NOMO-1 (cell line): ENCODE data around the gene CATSPERE.
"Not testable (repeated sequence)": the region's sequence is repeated elsewhere in the genome, so short reads cannot be mapped to it uniquely, and the experiment has no call there.

Source experiments
- DNase-seq, 2 experiments: peaks; one replicate each; lab custom pipeline; 2025; ENCODE audit not compliant: unreplicated experiment in 2 of 2; lab: John Stamatoyannopoulos, UW

Gene CATSPERE

GRCh38 chr1:244447552-244447951 lies 13.5 kb upstream of the CATSPERE start:
- DNase-seq = no peak

GRCh38 chr1:244448279-244449036 lies 12.6 kb upstream of the CATSPERE start:
- no peak for DNase-seq

DNA sequence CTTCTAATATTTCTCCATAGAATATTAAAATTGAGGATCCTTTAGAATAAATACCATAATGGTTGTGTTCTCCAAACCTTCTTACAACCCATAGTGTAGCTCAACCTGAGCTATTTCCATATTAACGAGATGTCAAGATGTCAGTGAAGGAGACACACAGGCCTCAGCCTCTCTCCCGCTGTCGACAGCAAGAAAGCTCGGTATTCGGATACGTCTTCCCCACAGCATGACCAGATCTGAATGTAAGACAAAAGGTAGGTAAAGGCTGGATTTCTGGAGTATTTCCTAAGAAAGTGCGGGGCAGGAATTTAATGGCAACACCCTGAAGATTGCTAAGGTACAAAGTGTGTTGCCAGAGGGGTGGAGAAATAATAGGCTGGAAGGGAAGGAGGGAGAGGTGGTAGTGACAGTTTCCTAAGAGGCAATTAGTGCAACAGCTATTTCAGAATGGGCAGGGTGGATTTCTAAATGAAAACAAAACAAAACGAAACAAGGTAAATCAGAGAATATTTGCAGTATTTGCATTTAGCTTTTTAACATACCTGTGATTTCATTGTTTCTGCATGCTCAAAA lies 11.1 kb upstream of the CATSPERE start:
- no peak for DNase-seq

GRCh38 chr1:244450597-244451538 lies 10.2 kb upstream of the CATSPERE start:
- peak; percentile 40 to 74 for DNase-seq

GRCh38 chr1:244451539-244451950 lies 9.5 kb upstream of the CATSPERE start, which contains the start of gene ADSS2:
ADSS2 (minus strand) TSS chr1:244451909; CDS start chr1:244451817, 92 bp downstream.
- DNase-seq = no peak

DNA sequence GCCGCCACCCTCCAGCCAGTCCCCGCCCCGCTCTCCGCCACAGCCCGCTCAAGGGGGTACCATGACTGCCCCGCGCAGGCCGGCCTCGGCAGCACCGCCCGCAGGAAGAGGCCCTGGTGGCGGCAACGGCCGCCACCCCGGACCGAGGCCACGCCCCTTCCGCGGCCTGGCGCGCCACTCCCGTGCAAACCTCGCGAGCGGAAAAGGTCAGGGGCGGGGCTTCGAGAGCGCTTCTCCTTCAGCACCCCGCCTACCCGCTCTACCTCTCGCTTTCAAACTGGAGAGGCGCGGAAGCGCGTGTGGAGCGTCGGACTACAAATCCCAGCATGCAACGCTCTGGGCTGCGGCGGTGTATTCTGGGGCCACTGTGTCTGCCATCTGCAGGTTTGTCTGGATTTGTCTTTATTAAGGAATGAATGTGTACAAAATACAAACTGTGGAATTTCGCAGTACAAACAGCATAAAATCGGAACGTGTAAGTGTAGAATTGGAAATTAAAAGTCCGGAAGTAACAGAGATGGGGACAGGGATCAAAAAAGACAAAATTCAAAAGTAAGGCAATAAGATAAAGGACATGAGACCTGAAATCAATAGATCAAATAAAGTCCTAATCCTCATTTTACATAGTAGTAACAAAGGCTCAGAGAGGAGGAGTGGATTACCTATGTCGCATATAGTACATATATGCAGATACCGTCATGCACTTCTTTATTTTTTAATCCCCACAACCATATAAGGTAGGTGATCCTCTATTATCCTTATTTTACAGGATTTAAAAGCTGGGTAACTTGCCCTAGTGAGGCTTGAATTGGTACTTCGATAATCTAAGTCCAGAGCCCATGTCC lies 8.9 kb upstream of the CATSPERE start:
- DNase-seq = peak; percentile 99

- DNase-seq = no peak
These were observed 6.7 kb upstream of the CATSPERE start for GRCh38 chr1:244454412-244454811.

DNA sequence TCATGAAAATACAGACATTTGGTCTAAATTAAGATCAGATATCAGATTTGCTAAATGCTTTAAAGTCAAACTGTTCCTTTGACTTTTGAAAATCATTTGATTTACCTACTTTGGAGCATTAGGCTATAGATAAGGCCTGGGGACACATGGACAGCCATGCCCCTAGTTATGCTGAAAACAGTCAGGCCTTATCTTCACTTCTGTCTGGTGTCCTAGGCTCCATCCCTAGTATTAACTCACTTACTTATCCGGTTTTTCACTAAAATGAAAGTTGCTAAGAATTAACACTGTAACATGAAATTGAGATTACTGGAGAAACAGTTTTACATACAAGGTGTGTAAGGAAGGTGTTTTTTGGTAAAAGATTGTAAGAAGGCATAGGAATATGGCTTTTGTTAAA lies 4.5 kb upstream of the CATSPERE start:
- DNase-seq = no peak

DNA sequence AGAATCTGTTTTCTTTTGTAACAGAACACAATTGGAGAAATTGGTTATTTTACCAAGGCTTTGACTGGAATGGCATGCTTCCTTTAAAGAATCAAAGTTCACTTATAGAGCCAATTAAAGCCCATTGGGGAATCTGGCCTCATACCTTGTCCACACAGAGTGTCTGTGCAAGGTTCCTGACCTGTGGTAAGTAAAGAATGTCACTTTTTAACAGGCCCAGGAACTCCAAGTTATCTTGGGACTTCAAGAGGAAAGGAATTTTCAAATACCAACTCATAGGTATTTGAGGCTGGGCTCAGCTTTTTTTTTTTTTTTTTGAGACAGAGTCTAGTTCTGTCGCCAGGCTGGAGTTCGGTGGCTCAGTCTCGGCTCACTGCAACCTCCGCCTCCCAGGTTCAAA lies 2.3 kb upstream of the CATSPERE start:
- no peak for DNase-seq

GRCh38 chr1:244460197-244460596 lies 876 bp upstream of the CATSPERE start:
- DNase-seq = no peak

GRCh38 chr1:244466724-244467123 lies 5.7 kb downstream of the CATSPERE start:
- no peak for DNase-seq

DNA sequence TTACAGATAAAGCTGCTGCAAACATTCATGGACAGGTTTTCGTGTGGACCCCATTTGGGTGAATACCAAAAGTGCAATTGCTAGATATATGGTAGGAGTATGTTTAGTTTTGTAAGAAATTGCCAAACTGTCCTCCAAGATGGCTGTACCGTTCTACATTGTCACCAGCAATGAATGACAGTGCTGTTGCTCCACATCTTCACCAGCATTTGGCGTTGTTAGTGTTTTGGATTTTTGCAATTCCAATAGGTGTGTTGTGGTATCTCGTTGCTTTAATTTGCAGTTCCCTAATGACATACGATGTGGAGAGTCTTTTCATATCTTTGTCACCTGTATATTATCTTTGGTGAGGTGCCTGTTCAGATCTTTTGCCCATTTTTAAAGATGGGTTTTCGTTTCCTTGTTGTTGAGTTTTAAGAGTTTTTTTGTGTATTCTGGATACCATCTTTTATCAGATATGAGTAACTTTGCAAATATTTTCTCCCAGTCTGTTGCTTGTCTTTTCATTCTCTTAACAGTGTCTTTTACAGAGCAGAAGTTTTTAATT lies 12.1 kb downstream of the CATSPERE start:
- DNase-seq = no peak

- DNase-seq = not testable (repeated sequence)
These were observed 23.9 kb downstream of the CATSPERE start for GRCh38 chr1:244484971-244485370.

GRCh38 chr1:244494653-244495052 lies 33.6 kb downstream of the CATSPERE start:
- peak in 1 of 2 experiments; percentile 2 for DNase-seq

- no peak for DNase-seq
These were observed 35.1 kb downstream of the CATSPERE start for GRCh38 chr1:244496186-244496585.

DNA sequence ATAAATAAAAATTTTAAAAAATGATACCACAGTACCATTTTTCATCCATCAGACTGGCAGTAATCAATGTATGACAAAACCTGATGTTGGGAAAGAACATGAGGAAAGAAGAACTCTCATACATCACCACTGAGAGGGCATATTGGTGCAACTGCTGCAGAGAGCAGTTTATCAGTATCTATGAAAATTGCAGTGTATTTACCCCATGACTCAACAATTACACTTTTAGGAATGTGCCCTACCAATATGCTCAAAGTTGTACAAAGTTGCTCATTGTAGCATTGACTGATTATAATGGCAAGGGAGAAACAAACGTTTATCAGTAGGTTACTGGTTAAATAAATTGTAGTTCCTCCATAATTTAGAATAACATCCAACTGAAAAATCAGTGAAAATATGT lies 36.7 kb downstream of the CATSPERE start:
- no peak for DNase-seq

DNA sequence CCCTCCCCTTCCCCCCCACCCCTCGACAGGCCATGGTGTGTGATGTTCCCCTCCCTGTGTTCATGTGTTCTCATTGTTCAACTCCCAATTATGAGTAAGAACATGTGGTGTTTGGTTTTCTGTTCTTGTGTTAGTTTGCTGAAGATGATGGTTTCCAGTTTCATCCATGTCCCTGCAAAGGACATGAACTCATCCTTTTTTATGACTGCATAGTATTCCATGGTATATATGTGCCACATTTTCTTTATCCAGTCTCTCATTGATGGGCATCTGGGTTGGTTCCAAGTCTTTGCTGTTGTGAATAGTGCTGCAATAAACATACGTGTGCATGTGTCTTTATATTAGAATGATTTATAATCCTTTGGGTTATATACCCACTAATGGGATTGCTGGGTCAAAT lies 38.4 kb downstream of the CATSPERE start:
- DNase-seq = not testable (repeated sequence)

DNA sequence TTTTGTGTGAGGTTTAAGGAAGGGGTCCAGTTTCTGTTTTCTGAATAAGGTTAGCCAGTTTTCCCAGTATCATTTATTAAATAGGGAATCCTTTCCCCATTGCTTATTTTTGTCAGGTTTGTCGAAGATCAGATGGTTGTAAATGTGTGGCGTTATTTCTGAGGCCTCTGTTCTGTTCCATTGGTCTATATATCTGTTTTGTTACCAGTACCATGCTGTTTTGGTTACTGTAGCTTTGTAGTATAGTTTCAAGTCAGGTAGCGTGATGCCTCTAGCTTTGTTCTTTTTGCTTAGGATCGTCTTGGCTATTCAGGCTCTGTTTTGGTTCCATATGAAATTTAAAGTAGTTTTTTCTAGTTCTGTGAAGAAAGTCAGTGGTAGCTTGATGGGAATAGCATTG lies 39.4 kb downstream of the CATSPERE start:
- DNase-seq = not testable (repeated sequence)

DNA sequence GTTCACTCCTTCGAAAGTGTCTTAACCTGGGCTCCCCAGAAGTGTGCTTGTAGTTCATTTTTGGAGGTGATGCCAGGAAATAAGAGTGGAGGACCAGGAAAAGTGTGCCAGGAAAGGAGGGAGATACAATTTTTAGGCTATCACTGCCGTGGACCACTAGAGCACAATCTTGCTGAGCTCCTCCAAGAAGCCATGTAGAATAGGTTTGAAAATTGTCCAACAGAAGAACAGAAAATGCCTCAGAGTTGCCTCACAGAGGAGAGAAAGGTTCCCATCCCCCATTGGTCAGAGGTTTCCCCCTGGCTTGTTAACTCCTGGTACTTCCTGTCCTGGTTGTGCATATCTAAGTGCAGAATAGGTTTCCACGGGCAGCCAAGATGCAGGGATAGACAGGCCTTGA lies 41.6 kb downstream of the CATSPERE start:
- no peak for DNase-seq

DNA sequence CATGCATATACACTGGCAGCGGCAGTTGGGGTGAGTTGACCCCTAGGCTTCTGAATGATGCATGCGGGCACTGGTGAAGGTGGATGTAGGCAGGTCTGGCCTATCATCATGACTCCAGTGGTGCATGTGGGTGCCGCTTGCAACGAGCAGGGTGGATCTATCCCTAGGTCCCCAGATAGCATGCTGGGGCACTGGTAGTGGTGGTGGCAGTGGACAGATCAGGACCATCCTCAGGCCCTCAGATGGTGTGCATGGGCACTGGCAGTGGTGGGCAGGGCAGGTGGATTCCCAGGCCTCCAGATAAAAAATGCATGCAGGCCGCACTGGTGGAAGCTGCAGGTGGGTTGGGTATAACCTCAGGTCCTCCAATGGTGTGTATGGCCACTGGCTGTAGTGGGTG lies 52.4 kb downstream of the CATSPERE start:
- DNase-seq = no peak
